ENCODE results near the gene IGSF9B. TPM values are rescaled to one million over a fixed set of nuclear protein-coding genes. Genes with fewer than 3 reads are reported as not detected.

Gene IGSF9B
- total and polyA plus RNA-seq, 3 experiments from 2014 or later = 1.4 to 15.2 (median 12.2) TPM

Other genes starting within 250 kb of the IGSF9B start
- gene SPATA19, start 111.5 kb downstream of the IGSF9B start, total RNA-seq = not detected
- not detected for gene SPATA19, start 111.5 kb downstream of the IGSF9B start, polyA plus RNA-seq
- 10 to 100 TPM; 12.5 to 14.8 TPM for gene JAM3, start 112.1 kb upstream of the IGSF9B start, total RNA-seq
- gene JAM3, start 112.1 kb upstream of the IGSF9B start, polyA plus RNA-seq = 4.9 TPM

All from CD8-positive, alpha-beta memory T cell (primary cell).